Activated T-cell treated with anti-CD3 and anti-CD28 coated beads for 24 hours (primary cell): ENCODE results near the gene KIF26B.
"Not testable (repeated sequence)": the region's sequence is repeated elsewhere in the genome, so short reads cannot be mapped to it uniquely, and the experiment has no call there.

Source experiments
- DNase-seq: peaks from one replicate; pipeline ENCODE4 v3.0.0-alpha.2; 2020; ENCODE audit warnings: low read depth

Gene KIF26B

GRCh38 chr1:245356891-245357585 is 202.3 kb downstream of the KIF26B start:
- no peak for DNase-seq

GRCh38 chr1:245359101-245359680 is 204.4 kb downstream of the KIF26B start:
- not testable (repeated sequence) for DNase-seq

- no peak for DNase-seq
These were observed 206.3 kb downstream of the KIF26B start for GRCh38 chr1:245361065-245361464.

- DNase-seq: no peak
These were observed 207.2 kb downstream of the KIF26B start for GRCh38 chr1:245361951-245362350.

- DNase-seq: no peak
These were observed 208.8 kb downstream of the KIF26B start for GRCh38 chr1:245363461-245364200.

- DNase-seq: no peak
These were observed 210.6 kb downstream of the KIF26B start for GRCh38 chr1:245365095-245366020.

GRCh38 chr1:245366886-245367285 is 212.1 kb downstream of the KIF26B start:
- no peak for DNase-seq

GRCh38 chr1:245370175-245370825 is 215.5 kb downstream of the KIF26B start:
- DNase-seq: no peak

- DNase-seq: no peak
These were observed 216.3 kb downstream of the KIF26B start for GRCh38 chr1:245370905-245371581.

- no peak for DNase-seq
These were observed 218.3 kb downstream of the KIF26B start for GRCh38 chr1:245373131-245373530.

GRCh38 chr1:245375789-245376460 is 221.1 kb downstream of the KIF26B start:
- DNase-seq: no peak

GRCh38 chr1:245377854-245378253 is 223.1 kb downstream of the KIF26B start:
- no peak for DNase-seq

- DNase-seq: no peak
These were observed 223.5 kb downstream of the KIF26B start for GRCh38 chr1:245378311-245378722.

- no peak for DNase-seq
These were observed 224.0 kb downstream of the KIF26B start for GRCh38 chr1:245378745-245379144.

GRCh38 chr1:245380790-245381535 is 226.2 kb downstream of the KIF26B start:
- DNase-seq: no peak

GRCh38 chr1:245382981-245383380 is 228.2 kb downstream of the KIF26B start:
- DNase-seq: no peak

GRCh38 chr1:245383396-245384330 is 228.9 kb downstream of the KIF26B start:
- DNase-seq: no peak

GRCh38 chr1:245386297-245386971 is 231.6 kb downstream of the KIF26B start:
- DNase-seq: no peak
